ENCODE data around the gene RBM15. TPM values are rescaled to one million over a fixed set of nuclear protein-coding genes. Genes with fewer than 3 reads are reported as not detected.

Gene RBM15
- 10 to 100 TPM; 39.3 to 69.7 (median 48.0) TPM for total RNA-seq

DNA sequence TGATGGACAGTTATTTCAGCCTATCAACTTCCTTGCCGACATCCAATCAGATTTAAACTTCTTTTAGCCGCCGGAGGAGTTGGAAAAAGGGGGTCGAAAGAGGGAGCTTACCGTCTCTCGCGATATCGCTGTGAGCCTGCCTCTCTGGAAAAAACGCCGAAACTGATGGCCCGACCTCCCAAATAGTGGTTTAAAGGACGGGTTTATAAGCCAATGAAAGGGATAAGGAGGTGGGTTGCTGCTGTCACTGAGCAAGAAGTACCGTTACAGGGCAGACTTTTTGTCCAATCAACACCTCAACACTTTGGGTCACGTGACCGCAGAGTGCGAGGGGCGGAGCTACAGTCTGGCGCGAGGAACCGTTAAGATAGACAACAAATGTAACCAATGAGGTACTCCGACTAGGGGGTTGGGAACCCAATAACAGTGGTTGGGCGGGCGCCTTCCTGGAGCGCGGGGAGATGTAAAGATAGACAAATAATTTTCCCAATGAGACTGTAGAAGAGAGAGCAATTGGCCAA, at the start of gene RBM15:
Gene RBM15, plus strand, starts transcription at position 492 of the 521 bp plus-strand sequence. Its CDS starts 29 bp downstream, at position 521.
- in situ Hi-C loops (cut with MboI; ENCODE audit: low pct_ligation_motif_present in 1 of 4, low pct_unique_long_range_greater_than_20kb in 1 of 4, low sequenced_read_pairs in 3 of 4) (loop anchor here in 1 of 4 donors (25.0 kb wide), 1 partner anchor 302 kb away; the partner anchor contains the start of gene STRIP1), intact Hi-C loops (cut with DNase I; ENCODE audit: low total_unique reads) (no loop called here)
- Histone ChIP-seq H3K27me3 (no peaks in the 10 kb centered on the region), H3K27ac (peak within 1 kb of the TSS; percentile 94 to 99 (median 97)), H3K4me1 (peaks cover 34 to 74% (median 60%) of the 10 kb centered on the region in 4 donors), H3K4me3 (peak within 1 kb of the TSS; percentile 61 to 96 (median 93)), H3K36me3 (peaks cover 0 to 6% (median 0%) of the 10 kb centered on the region in 4 donors), H3K9me3 (no peaks in the 10 kb centered on the region)
- TF ChIP-seq POLR2AphosphoS5 (IDR thresholded peaks at IDR 0.05) (peak in 1 of 3 donors; percentile 9), POLR2A (IDR thresholded peaks at IDR 0.05) (no peak), EP300 (IDR thresholded peaks at IDR 0.05; ENCODE audit: low read depth) (no peak)
- TF ChIP-seq, protein P1, sequence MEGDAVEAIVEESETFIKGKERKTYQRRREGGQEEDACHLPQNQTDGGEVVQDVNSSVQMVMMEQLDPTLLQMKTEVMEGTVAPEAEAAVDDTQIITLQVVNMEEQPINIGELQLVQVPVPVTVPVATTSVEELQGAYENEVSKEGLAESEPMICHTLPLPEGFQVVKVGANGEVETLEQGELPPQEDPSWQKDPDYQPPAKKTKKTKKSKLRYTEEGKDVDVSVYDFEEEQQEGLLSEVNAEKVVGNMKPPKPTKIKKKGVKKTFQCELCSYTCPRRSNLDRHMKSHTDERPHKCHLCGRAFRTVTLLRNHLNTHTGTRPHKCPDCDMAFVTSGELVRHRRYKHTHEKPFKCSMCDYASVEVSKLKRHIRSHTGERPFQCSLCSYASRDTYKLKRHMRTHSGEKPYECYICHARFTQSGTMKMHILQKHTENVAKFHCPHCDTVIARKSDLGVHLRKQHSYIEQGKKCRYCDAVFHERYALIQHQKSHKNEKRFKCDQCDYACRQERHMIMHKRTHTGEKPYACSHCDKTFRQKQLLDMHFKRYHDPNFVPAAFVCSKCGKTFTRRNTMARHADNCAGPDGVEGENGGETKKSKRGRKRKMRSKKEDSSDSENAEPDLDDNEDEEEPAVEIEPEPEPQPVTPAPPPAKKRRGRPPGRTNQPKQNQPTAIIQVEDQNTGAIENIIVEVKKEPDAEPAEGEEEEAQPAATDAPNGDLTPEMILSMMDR (IDR thresholded peaks at IDR 0.05), result no peak
- DNase-seq, result peak; percentile 98
- 0 to 1% methylated on average over 12 to 25 of the region's 25 CpGs for WGBS, 2 donors (ENCODE audit: low coverage in 1 of 2)

- in situ Hi-C loops (cut with MboI; ENCODE audit: low pct_ligation_motif_present in 1 of 4, low pct_unique_long_range_greater_than_20kb in 1 of 4, low sequenced_read_pairs in 3 of 4), result no loop called here
- H3K9me3 ChIP-seq, result no peaks in the 10 kb centered on the region
Measured at GRCh38 chr1:110291241-110292030, 47.7 kb upstream of the RBM15 start.

DNA sequence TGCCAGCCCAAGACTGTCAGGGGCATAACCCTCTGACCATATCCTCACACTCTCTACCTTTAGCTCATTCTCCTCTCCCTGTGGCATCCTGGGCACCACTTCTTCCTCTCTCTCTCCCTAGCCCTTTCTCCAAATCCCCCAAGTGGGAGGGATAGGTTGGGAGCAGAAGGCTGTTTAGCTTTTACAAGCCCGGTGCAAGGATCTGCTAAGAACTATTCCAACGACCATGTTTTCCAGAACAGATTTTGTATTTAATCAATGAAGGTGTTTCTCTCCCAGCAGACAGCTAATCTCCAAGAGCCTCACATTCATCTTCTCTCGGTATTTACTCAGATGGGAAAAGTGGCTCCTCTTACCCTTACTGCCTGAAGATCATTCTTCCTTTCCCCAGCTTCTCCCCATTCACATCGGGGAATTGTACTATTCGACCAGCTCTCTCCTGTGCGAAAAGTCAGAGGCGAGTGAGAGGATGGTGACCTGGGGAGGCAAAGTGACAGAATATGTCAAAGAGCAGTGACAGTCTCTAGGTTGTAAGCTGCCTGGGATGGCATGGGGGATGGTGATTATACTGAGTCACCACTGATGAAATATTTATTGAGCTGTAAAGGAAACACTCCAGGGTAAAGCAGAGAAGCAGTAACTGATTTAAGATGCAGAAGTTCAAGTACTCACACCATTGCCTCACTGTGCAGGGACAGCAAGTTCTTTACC, 47.0 kb upstream of the RBM15 start:
- no peak for DNase-seq
- WGBS, 2 donors (ENCODE audit: low coverage in 1 of 2), result 51 to 61% methylated on average over 4 to 7 of the region's 7 CpGs
- in situ Hi-C loops (cut with MboI; ENCODE audit: low pct_ligation_motif_present in 1 of 4, low pct_unique_long_range_greater_than_20kb in 1 of 4, low sequenced_read_pairs in 3 of 4), result no loop called here
- no peak for TF ChIP-seq POLR2AphosphoS5 (IDR thresholded peaks at IDR 0.05)
- TF ChIP-seq EP300 (IDR thresholded peaks at IDR 0.05; ENCODE audit: low read depth), result no peak
- TF ChIP-seq POLR2A (IDR thresholded peaks at IDR 0.05), result no peak
- TF ChIP-seq, protein P1 (IDR thresholded peaks at IDR 0.05), result no peak
- intact Hi-C loops (cut with DNase I; ENCODE audit: low total_unique reads), result no loop called here
- Histone ChIP-seq H3K9me3 (no peaks in the 10 kb centered on the region), H3K4me1 (peaks cover 0 to 15% (median 4%) of the 10 kb centered on the region in 4 donors), H3K27me3 (no peaks in the 10 kb centered on the region), H3K27ac (no peak overlapping the region), H3K36me3 (no peaks in the 10 kb centered on the region), H3K4me3 (no peak overlapping the region)

More at GRCh38 chr1:110291241-110292030, 47.7 kb upstream of the RBM15 start:
- DNase-seq, result peak; percentile 51
- Histone ChIP-seq H3K27me3 (no peaks in the 10 kb centered on the region), H3K4me3 (no peak overlapping the region), H3K36me3 (no peaks in the 10 kb centered on the region), H3K27ac (peak overlapping the region in 3 of 4 donors; percentile 2 to 35 (median 18)), H3K4me1 (peaks cover 0 to 15% (median 4%) of the 10 kb centered on the region in 4 donors)
- no peak for TF ChIP-seq POLR2A (IDR thresholded peaks at IDR 0.05)
- no peak for TF ChIP-seq POLR2AphosphoS5 (IDR thresholded peaks at IDR 0.05)
- TF ChIP-seq, protein P1 (IDR thresholded peaks at IDR 0.05), result no peak
- no peak for TF ChIP-seq EP300 (IDR thresholded peaks at IDR 0.05; ENCODE audit: low read depth)
- intact Hi-C loops (cut with DNase I; ENCODE audit: low total_unique reads), result no loop called here
- WGBS, 2 donors (ENCODE audit: low coverage in 1 of 2), result 27 to 31% methylated on average over 6 to 7 of the region's 7 CpGs

DNA sequence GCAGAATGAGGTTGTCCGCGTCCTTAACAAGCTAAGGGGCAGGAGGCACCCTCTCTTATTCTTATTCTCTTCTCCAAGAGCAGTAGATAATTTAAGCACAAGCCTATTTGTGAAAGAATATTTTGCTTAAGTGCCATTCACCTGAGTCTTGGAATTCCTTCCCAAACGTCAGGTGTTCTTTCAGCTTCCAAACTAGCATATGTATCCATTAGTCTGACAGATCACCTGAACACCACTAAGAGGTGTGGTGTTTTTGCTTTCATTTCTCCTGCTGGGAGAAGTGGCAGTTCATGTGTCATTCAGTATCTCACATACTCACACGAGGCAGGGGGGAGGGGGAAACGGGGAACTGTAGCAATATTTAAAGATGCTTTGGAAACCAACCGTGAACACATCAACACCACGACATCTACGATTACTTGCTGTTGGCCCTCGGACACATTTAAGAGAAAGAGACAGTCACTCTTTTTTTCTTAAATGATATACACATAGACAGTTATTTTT, 45.5 kb upstream of the RBM15 start:
- Histone ChIP-seq H3K27ac (no peak overlapping the region), H3K9me3 (no peaks in the 10 kb centered on the region), H3K27me3 (peaks cover 3% of the 10 kb centered on the region), H3K4me1 (peaks cover 0 to 15% (median 4%) of the 10 kb centered on the region in 4 donors), H3K4me3 (no peak overlapping the region), H3K36me3 (no peaks in the 10 kb centered on the region)
- in situ Hi-C loops (cut with MboI; ENCODE audit: low pct_ligation_motif_present in 1 of 4, low pct_unique_long_range_greater_than_20kb in 1 of 4, low sequenced_read_pairs in 3 of 4) (no loop called here), intact Hi-C loops (cut with DNase I; ENCODE audit: low total_unique reads) (no loop called here)
- TF ChIP-seq POLR2AphosphoS5 (IDR thresholded peaks at IDR 0.05), result no peak
- TF ChIP-seq, protein P1 (IDR thresholded peaks at IDR 0.05), result no peak
- TF ChIP-seq POLR2A (IDR thresholded peaks at IDR 0.05), result no peak
- TF ChIP-seq EP300 (IDR thresholded peaks at IDR 0.05; ENCODE audit: low read depth), result no peak
- 72 to 73% methylated on average over 9 of the region's 9 CpGs for WGBS, 2 donors (ENCODE audit: low coverage in 1 of 2)
- no peak for DNase-seq

Measured in transverse colon (tissue), 4 donors.